OCI-LY7 (cell line): ENCODE measurements around the gene SLC25A11.

Experiments
- CTCF ChIP-seq: fragments of 200-600 bp; sonication (generic); conservative IDR thresholded peaks from 2 replicates; pipeline ENCODE4 v1.5.1; 2014; ENCODE audit warnings: mild to moderate bottlenecking, antibody characterized with exemption, low read length, moderate library complexity, mixed read lengths
- EZH2phosphoT487 ChIP-seq: fragments of 200-600 bp; sonication (generic); IDR thresholded peaks from 2 replicates; pipeline ENCODE4 v1.6.1; 2018; ENCODE audit warnings: low read depth, borderline replicate concordance, mild to moderate bottlenecking, mixed run types, antibody characterized with exemption, low read length, moderate library complexity, mixed read lengths

- TF ChIP-seq CTCF (no peak), EZH2phosphoT487 (no peak)
These were observed 7.2 kb upstream of the SLC25A11 start for GRCh38 chr17:4947010-4947410.
